Heart left ventricle (tissue), 16 donors: Measurements from ENCODE around the gene RPS2. TPM values are rescaled to one million over a fixed set of nuclear protein-coding genes. Genes with fewer than 3 reads are reported as not detected.

Source experiments
- ATAC-seq, 4 donors: fragments of 200-7000 bp; cut with Tn5 transposase; one replicate each; pipeline ENCODE4 v1.9.1; 2020 to 2022; ENCODE audit warnings: moderate library complexity in 4 of 4, mild to moderate bottlenecking in 3 of 4, moderate number of reproducible peaks in 1 of 4
- DNase-seq, 5 donors: peaks; one replicate each; pipeline ENCODE4 v3.0.0-alpha.2; 2020
- H3K27ac ChIP-seq, 12 donors: fragments of 200-600 bp; sonication (generic) in 4 of 12; one replicate each; pipeline versions ENCODE4 v1.5.0 to v1.8.0; 2016 to 2022; ENCODE audit warnings: mild to moderate bottlenecking in 2 of 12
- H3K27me3 ChIP-seq, 9 donors: fragments of 200-600 bp; sonication (generic) in 2 of 9; one replicate each; pipeline versions ENCODE4 v1.5.1 to v1.8.0; 2016 to 2022; ENCODE audit warnings: mild to moderate bottlenecking in 3 of 9
- H3K36me3 ChIP-seq, 9 donors: fragments of 200-600 bp; sonication (generic) in 2 of 9; one replicate each; pipeline versions ENCODE4 v1.5.0 to v1.8.0; 2018 to 2022; ENCODE audit warnings: mild to moderate bottlenecking in 2 of 9
- H3K4me1 ChIP-seq, 12 donors: fragments of 200-600 bp; sonication (generic) in 4 of 12; one replicate each; pipeline versions ENCODE4 v1.5.0 to v1.8.0; 2016 to 2022; ENCODE audit warnings: mild to moderate bottlenecking in 3 of 12
- H3K4me3 ChIP-seq, 12 donors: fragments of 200-600 bp; sonication (generic) in 4 of 12; one replicate each; pipeline versions ENCODE4 v1.5.0 to v1.8.0; 2017 to 2022; ENCODE audit warnings: mild to moderate bottlenecking in 9 of 12, moderate library complexity in 4 of 12
- H3K9me3 ChIP-seq, 12 donors: fragments of 200-600 bp; sonication (generic) in 4 of 12; one replicate each; pipeline versions ENCODE4 v1.5.0 to v1.8.0; 2016 to 2022; ENCODE audit warnings: mild to moderate bottlenecking in 1 of 12
- CTCF ChIP-seq, 12 donors: fragments of 200-600 bp; sonication (generic) in 4 of 12; IDR thresholded peaks; one replicate each; pipeline versions ENCODE4 v1.5.0 to v1.8.0; 2018 to 2022; ENCODE audit warnings: antibody characterized with exemption in 12 of 12, mild to moderate bottlenecking in 5 of 12
- POLR2A ChIP-seq, 2 donors: fragments of 450-650 bp; IDR thresholded peaks; one replicate each; pipeline ENCODE4 v1.6.1; 2017; ENCODE audit warnings: antibody characterized with exemption in 2 of 2, mild to moderate bottlenecking in 2 of 2, moderate library complexity in 2 of 2
- WGBS, 4 donors: extraction: QIAGEN DNeasy Blood & Tissue Kit in 2 of 4; methylation state at CpG; one replicate each; pipeline versions ENCODE4 v1.1.5 to v1.1.7; 2013 to 2018; 5-methylcytosine and 5-hydroxymethylcytosine counted together
- intact Hi-C, 10 donors: fragments of 100-400 bp; cut with DNase I; formaldehyde crosslinking; loops; one replicate each; pipeline versions ENCODE4 v1.11.1 to v1.14.2; 2022
- polyA plus RNA-seq, 2 donors: library from polyadenylated mRNA; stranded (reverse); fragments of 200-250 nt; gene quantifications; one replicate each; pipeline ENCODE4 v1.2.3, GENCODE V29; 2013
- total RNA-seq, 9 donors: library from RNA; depleted of rRNA in 2 of 9; stranded (reverse); fragments of >200 nt in 2 of 9; fragmentation: NEBNext Ultra II Directional in 3 of 9; extraction: Animal tissue kit (Norgen Biotek cat#: 25700) in 3 of 9; gene quantifications; one replicate each; pipeline versions ENCODE4 v1.1.0 to v1.2.4, GENCODE V29; 2016 to 2023
- donor health status: ischemic (EF 13 %, LVEDD 7.1; RV severe dilation, severe dysfunction).
- donor health status: healthy with polysubstance abuse.
- donor health status: DM: no; HTN: yes; CAD: no.
- donor health status: DM: no; HTN: no; CAD: no.
- donor health status: ischemic (EF 25% LVEDD 6.9; RV normal size, moderate dysfunction).
- donor health status: ischemic (EF 25% LVEDD 5.7; RV mildly dilated, moderate dysfunction).
- donor health status: healthy.
- donor health status: DM: yes; HTN: yes; CAD: no.
- donor health status: ischemic (EF 35%, LVEDD 5.7; RV mildly dilated, moderate dysfunction).
- donor health status: nonischemic (EF 11% LVEDD 7.7; RV severe dilation, severe dysfunction).
- donor health status: DM: yes; HTN: yes; CAD: no.
- donor health status: PGD.
- donor health status: ischemic (EF 29% LVEDD 5.4; RV normal size, mild dysfunction).
- donor health status: nonischemic (EF 23%, LVEDD 6.1; RV moderate dilation, normal function).

The RPS2 gene
- total and polyA plus RNA-seq, 11 donors: 673 to 2,484 (median 1,002) TPM

DNA sequence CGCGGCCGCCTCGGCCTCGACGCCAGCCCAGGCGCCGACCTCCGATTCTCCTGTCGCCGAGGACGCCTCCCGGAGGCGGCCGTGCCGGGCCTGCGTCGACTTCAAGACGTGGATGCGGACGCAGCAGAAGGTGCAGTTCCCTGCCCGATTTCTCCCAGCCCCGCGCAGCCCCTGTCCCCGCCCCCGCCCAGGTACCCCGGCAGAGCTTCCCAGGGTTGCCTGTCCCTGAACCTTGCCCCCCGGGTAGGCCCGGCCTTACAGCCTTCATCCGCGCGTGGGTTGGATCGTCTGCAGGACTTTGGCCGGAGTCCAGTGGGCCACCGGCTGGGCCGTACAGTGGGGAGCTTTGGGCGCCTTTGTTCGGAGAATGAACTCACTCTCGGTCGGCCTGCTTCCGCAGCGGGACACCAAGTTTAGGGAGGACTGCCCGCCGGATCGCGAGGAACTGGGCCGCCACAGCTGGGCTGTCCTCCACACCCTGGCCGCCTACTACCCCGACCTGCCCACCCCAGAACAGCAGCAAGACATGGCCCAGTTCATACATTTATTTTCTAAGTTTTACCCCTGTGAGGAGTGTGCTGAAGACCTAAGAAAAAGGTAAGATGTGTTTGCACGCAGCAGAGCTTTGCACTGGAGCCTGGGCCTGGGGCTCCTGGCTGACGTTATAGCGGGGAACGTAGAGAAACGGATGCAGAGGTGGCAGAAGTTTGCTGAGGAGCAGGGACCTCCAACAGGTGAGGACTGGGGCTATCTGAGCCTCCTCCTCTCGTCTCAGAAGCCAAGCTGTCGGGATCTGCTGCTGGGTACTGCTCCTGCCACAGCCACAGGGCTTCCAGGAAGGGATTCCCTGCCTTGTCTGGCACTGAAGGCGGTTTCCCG is 20.0 kb upstream of the RPS2 start:
- peaks cover 12 to 51% (median 26%) of the 10 kb centered on the region in 9 donors for H3K27me3 ChIP-seq
- H3K4me1 ChIP-seq: peaks cover 3 to 39% (median 20%) of the 10 kb centered on the region in 12 donors
- no peaks in the 10 kb centered on the region for H3K9me3 ChIP-seq
- no peak for DNase-seq
- WGBS, 4 donors: 11 to 22% (median 12%) methylated on average over 19 to 58 of the region's 58 CpGs
- peak in 2 of 4 donors; percentile 1 to 20 for ATAC-seq
- peak overlapping the region in 11 of 12 donors; percentile 62 to 88 (median 80) for H3K27ac ChIP-seq
- TF ChIP-seq POLR2A (IDR thresholded peaks at IDR 0.05) (no peak), CTCF (IDR thresholded peaks at IDR 0.05) (no peak)
- intact Hi-C loops: loop anchor here in 1 of 10 donors (2.0 kb wide), 1 partner anchor 24 kb away; the partner anchor contains the start of gene ZNF598
- H3K4me3 ChIP-seq: peak overlapping the region; percentile 59 to 98 (median 86)
- peaks cover 0 to 20% (median 13%) of the 10 kb centered on the region in 9 donors for H3K36me3 ChIP-seq

DNA sequence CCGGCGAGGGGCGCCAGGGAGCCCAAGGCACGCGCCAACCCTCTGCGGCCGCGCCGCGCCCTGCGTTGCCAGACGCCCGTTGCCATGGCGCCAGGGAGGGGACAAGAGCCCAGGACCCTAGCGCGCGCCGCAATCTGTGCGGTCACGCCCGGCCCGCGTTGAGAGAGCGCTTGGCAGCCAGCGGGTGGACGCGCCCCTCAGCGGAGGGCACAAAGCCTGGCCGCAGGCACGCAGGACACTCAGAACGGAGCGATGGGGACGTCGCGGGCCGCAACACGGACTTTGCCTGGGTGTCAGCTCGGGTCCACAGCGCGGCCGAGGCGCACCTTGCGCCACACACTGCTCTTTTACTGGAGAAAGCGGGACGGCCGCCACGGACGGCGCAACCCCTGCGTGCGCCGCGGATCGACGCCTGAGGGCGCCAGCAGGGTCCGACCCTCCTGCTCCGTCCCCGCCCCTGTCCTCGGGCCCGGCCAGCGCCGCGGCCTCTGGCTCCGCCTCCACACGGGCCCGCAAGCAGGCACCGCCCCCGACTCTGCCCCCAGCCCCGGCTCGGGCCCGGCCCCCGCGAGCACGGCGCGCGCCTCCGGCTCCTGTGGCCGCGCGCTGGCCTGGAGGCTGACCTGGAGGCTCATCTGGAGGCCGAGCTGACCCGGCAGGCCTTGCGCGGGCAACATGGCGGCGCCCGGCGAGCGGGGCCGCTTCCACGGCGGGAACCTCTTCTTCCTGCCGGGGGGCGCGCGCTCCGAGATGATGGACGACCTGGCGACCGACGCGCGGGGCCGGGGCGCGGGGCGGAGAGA is 19.1 kb upstream of the RPS2 start, which contains the start of gene GFER:
Gene GFER, plus strand, starts transcription at position 650 of the 803 bp plus-strand sequence. Its CDS starts 26 bp downstream, at position 676.
- Histone ChIP-seq H3K27me3 (peaks cover 9 to 51% (median 26%) of the 10 kb centered on the region in 9 donors), H3K36me3 (peaks cover 0 to 21% (median 13%) of the 10 kb centered on the region in 9 donors), H3K27ac (peak within 1 kb of the TSS; percentile 25 to 88 (median 80)), H3K4me1 (peaks cover 3 to 43% (median 20%) of the 10 kb centered on the region in 12 donors), H3K4me3 (peak within 1 kb of the TSS; percentile 59 to 98 (median 86)), H3K9me3 (no peaks in the 10 kb centered on the region)
- peak; percentile 91 to 96 (median 95) for ATAC-seq
- intact Hi-C loops: loop anchor here in 1 of 10 donors (2.0 kb wide), 1 partner anchor 25 kb away; the partner anchor contains the start of gene ZNF598
- 0% methylated on average over 30 to 109 of the region's 109 CpGs; no CpG with 5 or more reads in 1 of the 4 donors for WGBS, 4 donors
- TF ChIP-seq CTCF (IDR thresholded peaks at IDR 0.05) (peak in 10 of 12 donors; percentile 6 to 73 (median 48)), POLR2A (IDR thresholded peaks at IDR 0.05) (peak in 1 of 2 donors; percentile 74)
- peak; percentile 92 to 95 (median 93) for DNase-seq

GRCh38 chr16:1982991-1983543 is 18.4 kb upstream of the RPS2 start:
- Histone ChIP-seq H3K9me3 (no peaks in the 10 kb centered on the region), H3K27ac (peak overlapping the region; percentile 25 to 88 (median 80)), H3K36me3 (peaks cover 0 to 28% (median 17%) of the 10 kb centered on the region in 9 donors), H3K27me3 (peaks cover 7 to 51% (median 28%) of the 10 kb centered on the region in 9 donors), H3K4me3 (peak overlapping the region; percentile 59 to 98 (median 86)), H3K4me1 (peaks cover 3 to 43% (median 20%) of the 10 kb centered on the region in 12 donors)
- ATAC-seq: no peak
- no peak for DNase-seq
- WGBS, 4 donors: 22 to 47% (median 26%) methylated on average over 14 to 19 of the region's 19 CpGs
- TF ChIP-seq POLR2A (IDR thresholded peaks at IDR 0.05) (no peak), CTCF (IDR thresholded peaks at IDR 0.05) (no peak)
- intact Hi-C loops: no loop called here
